ENCODE results near the gene INAFM1. TPM values are rescaled to one million over a fixed set of nuclear protein-coding genes. Genes with fewer than 3 reads are reported as not detected.

The INAFM1 gene
- total and polyA plus RNA-seq, 9 of the 15 experiments (the other 6 are each of a cell fraction or from before 2014, with no cell fraction given), result 0.71 to 30.9 (median 3.1) TPM

- TF ChIP-seq, protein P1, sequence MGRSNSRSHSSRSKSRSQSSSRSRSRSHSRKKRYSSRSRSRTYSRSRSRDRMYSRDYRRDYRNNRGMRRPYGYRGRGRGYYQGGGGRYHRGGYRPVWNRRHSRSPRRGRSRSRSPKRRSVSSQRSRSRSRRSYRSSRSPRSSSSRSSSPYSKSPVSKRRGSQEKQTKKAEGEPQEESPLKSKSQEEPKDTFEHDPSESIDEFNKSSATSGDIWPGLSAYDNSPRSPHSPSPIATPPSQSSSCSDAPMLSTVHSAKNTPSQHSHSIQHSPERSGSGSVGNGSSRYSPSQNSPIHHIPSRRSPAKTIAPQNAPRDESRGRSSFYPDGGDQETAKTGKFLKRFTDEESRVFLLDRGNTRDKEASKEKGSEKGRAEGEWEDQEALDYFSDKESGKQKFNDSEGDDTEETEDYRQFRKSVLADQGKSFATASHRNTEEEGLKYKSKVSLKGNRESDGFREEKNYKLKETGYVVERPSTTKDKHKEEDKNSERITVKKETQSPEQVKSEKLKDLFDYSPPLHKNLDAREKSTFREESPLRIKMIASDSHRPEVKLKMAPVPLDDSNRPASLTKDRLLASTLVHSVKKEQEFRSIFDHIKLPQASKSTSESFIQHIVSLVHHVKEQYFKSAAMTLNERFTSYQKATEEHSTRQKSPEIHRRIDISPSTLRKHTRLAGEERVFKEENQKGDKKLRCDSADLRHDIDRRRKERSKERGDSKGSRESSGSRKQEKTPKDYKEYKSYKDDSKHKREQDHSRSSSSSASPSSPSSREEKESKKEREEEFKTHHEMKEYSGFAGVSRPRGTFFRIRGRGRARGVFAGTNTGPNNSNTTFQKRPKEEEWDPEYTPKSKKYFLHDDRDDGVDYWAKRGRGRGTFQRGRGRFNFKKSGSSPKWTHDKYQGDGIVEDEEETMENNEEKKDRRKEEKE (IDR thresholded peaks at IDR 0.05; ENCODE audit: borderline replicate concordance in 1 of 2, control insufficient read depth in 1 of 2, low read depth in 2 of 2, low read length in 1 of 2), result no peak
- no peak for TF ChIP-seq BDP1 (IDR thresholded peaks at IDR 0.05; ENCODE audit: insufficient read depth, insufficient read length)
- no peak for TF ChIP-seq ATF3 (IDR thresholded peaks at IDR 0.05)
- 0 out of 2 replicates have a peak, but pooled peaks have one; percentile 15 for TF ChIP-seq ATF3 (CRISPR knock-in tag; conservative IDR thresholded peaks at IDR 0.05)
- TF ChIP-seq, protein P2, sequence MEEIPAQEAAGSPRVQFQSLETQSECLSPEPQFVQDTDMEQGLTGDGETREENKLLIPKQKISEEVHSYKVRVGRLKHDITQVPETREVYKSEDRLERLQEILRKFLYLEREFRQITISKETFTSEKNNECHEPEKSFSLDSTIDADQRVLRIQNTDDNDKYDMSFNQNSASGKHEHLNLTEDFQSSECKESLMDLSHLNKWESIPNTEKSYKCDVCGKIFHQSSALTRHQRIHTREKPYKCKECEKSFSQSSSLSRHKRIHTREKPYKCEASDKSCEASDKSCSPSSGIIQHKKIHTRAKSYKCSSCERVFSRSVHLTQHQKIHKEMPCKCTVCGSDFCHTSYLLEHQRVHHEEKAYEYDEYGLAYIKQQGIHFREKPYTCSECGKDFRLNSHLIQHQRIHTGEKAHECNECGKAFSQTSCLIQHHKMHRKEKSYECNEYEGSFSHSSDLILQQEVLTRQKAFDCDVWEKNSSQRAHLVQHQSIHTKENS (CRISPR knock-in tag; IDR thresholded peaks at IDR 0.05), result no peak
- TF ChIP-seq FOS (IDR thresholded peaks at IDR 0.05; ENCODE audit: extremely low read depth, insufficient read length), result no peak
- TF ChIP-seq JUNB (CRISPR knock-in tag; conservative IDR thresholded peaks at IDR 0.05), result no peak
- peak; percentile 90 to 92 for TF ChIP-seq HDAC1 (IDR thresholded peaks at IDR 0.05)
- no peak for TF ChIP-seq RUNX1 (IDR thresholded peaks at IDR 0.05; ENCODE audit: low read depth)
- TF ChIP-seq TRIM24 (IDR thresholded peaks at IDR 0.05), result no peak; a peak in 1 of 4 replicates
- TF ChIP-seq NBN (IDR thresholded peaks at IDR 0.05; ENCODE audit: low read depth), result peak; percentile 34
- TF ChIP-seq MAFF (IDR thresholded peaks at IDR 0.05; ENCODE audit: low read length), result no peak
- TF ChIP-seq, protein P3, sequence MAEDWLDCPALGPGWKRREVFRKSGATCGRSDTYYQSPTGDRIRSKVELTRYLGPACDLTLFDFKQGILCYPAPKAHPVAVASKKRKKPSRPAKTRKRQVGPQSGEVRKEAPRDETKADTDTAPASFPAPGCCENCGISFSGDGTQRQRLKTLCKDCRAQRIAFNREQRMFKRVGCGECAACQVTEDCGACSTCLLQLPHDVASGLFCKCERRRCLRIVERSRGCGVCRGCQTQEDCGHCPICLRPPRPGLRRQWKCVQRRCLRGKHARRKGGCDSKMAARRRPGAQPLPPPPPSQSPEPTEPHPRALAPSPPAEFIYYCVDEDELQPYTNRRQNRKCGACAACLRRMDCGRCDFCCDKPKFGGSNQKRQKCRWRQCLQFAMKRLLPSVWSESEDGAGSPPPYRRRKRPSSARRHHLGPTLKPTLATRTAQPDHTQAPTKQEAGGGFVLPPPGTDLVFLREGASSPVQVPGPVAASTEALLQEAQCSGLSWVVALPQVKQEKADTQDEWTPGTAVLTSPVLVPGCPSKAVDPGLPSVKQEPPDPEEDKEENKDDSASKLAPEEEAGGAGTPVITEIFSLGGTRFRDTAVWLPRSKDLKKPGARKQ (CRISPR knock-in tag; IDR thresholded peaks at IDR 0.05), result no peak
- no peak for TF ChIP-seq CBFA2T2 (conservative IDR thresholded peaks at IDR 0.05)
- no peak for TF ChIP-seq ZNF699 (CRISPR knock-in tag; IDR thresholded peaks at IDR 0.05; ENCODE audit: insufficient replicate concordance)
- TF ChIP-seq HDAC2 (IDR thresholded peaks at IDR 0.05), result peak; percentile 43; the same call in 1 of the 2 replicates
- no peak for TF ChIP-seq ZNF57 (CRISPR knock-in tag; IDR thresholded peaks at IDR 0.05)
- no peak for TF ChIP-seq NRF1 (conservative IDR thresholded peaks at IDR 0.05 in 1 of 2, IDR thresholded peaks at IDR 0.05 in 1 of 2)
- TF ChIP-seq FOXK1 (CRISPR knock-in tag; IDR thresholded peaks at IDR 0.05; ENCODE audit: borderline replicate concordance), result no peak
- TF ChIP-seq HMG20B (CRISPR knock-in tag; IDR thresholded peaks at IDR 0.05), result no peak
- TF ChIP-seq SUPT5H (IDR thresholded peaks at IDR 0.05), result peak; percentile 10
Measured at GRCh38 chr19:47230054-47230920, 44.4 kb upstream of the INAFM1 start (continued).

Data from K562 (cell line).